ENCODE data around the gene CST1.
"Not testable (repeated sequence)": the region's sequence is repeated elsewhere in the genome, so short reads cannot be mapped to it uniquely, and the experiment has no call there.

The CST1 gene

GRCh38 chr20:23750786-23751185 lies at the start of gene CST1:
Gene CST1, minus strand, starts transcription at chr20:23750935. Its CDS starts 69 bp downstream, at chr20:23750866.
- DNase-seq (ENCODE audit: low read depth in 1 of 2, low spot score in 1 of 2): not testable (repeated sequence)

- DNase-seq (ENCODE audit: low read depth in 1 of 2, low spot score in 1 of 2): not testable (repeated sequence)
Observed at GRCh38 chr20:23799216-23799847, 48.6 kb upstream of the CST1 start.

GRCh38 chr20:23795526-23795925 lies 44.8 kb upstream of the CST1 start:
- no peak for DNase-seq (ENCODE audit: low read depth in 1 of 2, low spot score in 1 of 2)

GRCh38 chr20:23794841-23795240 lies 44.1 kb upstream of the CST1 start:
- DNase-seq (ENCODE audit: low read depth in 1 of 2, low spot score in 1 of 2): no peak

- DNase-seq (ENCODE audit: low read depth in 1 of 2, low spot score in 1 of 2): no peak
Observed at GRCh38 chr20:23794065-23794464, 43.3 kb upstream of the CST1 start.

GRCh38 chr20:23783447-23783846 lies 32.7 kb upstream of the CST1 start:
- DNase-seq (ENCODE audit: low read depth in 1 of 2, low spot score in 1 of 2): no peak

GRCh38 chr20:23782366-23782983 lies 31.7 kb upstream of the CST1 start:
- no peak for DNase-seq (ENCODE audit: low read depth in 1 of 2, low spot score in 1 of 2)

GRCh38 chr20:23778676-23779075 lies 27.9 kb upstream of the CST1 start:
- DNase-seq (ENCODE audit: low read depth in 1 of 2, low spot score in 1 of 2): not testable (repeated sequence)

GRCh38 chr20:23777380-23777779 lies 26.6 kb upstream of the CST1 start:
- DNase-seq (ENCODE audit: low read depth in 1 of 2, low spot score in 1 of 2): not testable (repeated sequence)

- no peak for DNase-seq (ENCODE audit: low read depth in 1 of 2, low spot score in 1 of 2)
Observed at GRCh38 chr20:23776067-23776771, 25.5 kb upstream of the CST1 start.

GRCh38 chr20:23774081-23774480 lies 23.3 kb upstream of the CST1 start:
- no peak for DNase-seq (ENCODE audit: low read depth in 1 of 2, low spot score in 1 of 2)

GRCh38 chr20:23773579-23773978 lies 22.8 kb upstream of the CST1 start:
- no peak for DNase-seq (ENCODE audit: low read depth in 1 of 2, low spot score in 1 of 2)

GRCh38 chr20:23773127-23773526 lies 22.4 kb upstream of the CST1 start:
- DNase-seq (ENCODE audit: low read depth in 1 of 2, low spot score in 1 of 2): no peak

GRCh38 chr20:23772074-23772473 lies 21.3 kb upstream of the CST1 start:
- DNase-seq (ENCODE audit: low read depth in 1 of 2, low spot score in 1 of 2): no peak

GRCh38 chr20:23770384-23770783 lies 19.6 kb upstream of the CST1 start:
- DNase-seq (ENCODE audit: low read depth in 1 of 2, low spot score in 1 of 2): no peak

GRCh38 chr20:23768520-23768919 lies 17.8 kb upstream of the CST1 start:
- not testable (repeated sequence) for DNase-seq (ENCODE audit: low read depth in 1 of 2, low spot score in 1 of 2)

- no peak for DNase-seq (ENCODE audit: low read depth in 1 of 2, low spot score in 1 of 2)
Observed at GRCh38 chr20:23766531-23766930, 15.8 kb upstream of the CST1 start.

GRCh38 chr20:23765578-23765977 lies 14.8 kb upstream of the CST1 start:
- DNase-seq (ENCODE audit: low read depth in 1 of 2, low spot score in 1 of 2): no peak

- not testable (repeated sequence) for DNase-seq (ENCODE audit: low read depth in 1 of 2, low spot score in 1 of 2)
Observed at GRCh38 chr20:23764630-23765029, 13.9 kb upstream of the CST1 start.

- no peak for DNase-seq (ENCODE audit: low read depth in 1 of 2, low spot score in 1 of 2)
Observed at GRCh38 chr20:23763345-23763744, 12.6 kb upstream of the CST1 start.

GRCh38 chr20:23759306-23759940 lies 8.7 kb upstream of the CST1 start:
- DNase-seq (ENCODE audit: low read depth in 1 of 2, low spot score in 1 of 2): no peak

GRCh38 chr20:23756792-23757191 lies 6.1 kb upstream of the CST1 start:
- DNase-seq (ENCODE audit: low read depth in 1 of 2, low spot score in 1 of 2): not testable (repeated sequence)

Data from stimulated activated CD4-positive, alpha-beta T cell treated with anti-CD3 and anti-CD28 coated beads, Interleukin-15, amount 100 ng/mL, for 1 hour (primary cell).